ENCODE results near the gene BNC2. TPM values are rescaled to one million over a fixed set of nuclear protein-coding genes. Genes with fewer than 3 reads are reported as not detected.
"Not testable (repeated sequence)": the region's sequence is repeated elsewhere in the genome, so short reads cannot be mapped to it uniquely, and the experiment has no call there.

The BNC2 gene
- total and polyA plus RNA-seq, 2 of the 13 experiments (the other 11 are each of a cell fraction or from before 2014, with no cell fraction given): not detected

DNA sequence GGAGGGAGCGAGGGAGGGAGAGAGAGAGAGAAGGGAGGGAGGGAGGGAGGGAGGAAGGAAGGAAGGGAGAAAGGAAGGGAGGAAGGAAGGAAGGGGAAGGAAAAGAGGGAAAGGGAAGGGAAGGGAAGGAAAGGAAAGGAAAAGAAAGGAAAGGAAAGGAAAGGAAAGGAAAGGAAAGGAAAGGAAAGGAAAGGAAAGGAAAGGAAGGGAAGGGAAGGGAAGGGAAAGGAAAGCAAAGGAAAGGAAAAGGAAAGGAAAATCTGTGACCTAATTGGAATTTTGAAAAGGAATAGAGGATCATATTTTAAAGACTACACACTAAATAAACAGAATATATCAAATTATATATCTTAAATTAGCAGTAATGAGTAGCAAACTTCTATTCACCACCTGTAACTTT, 330.8 kb downstream of the BNC2 start:
- POLR2A ChIA-PET; intact Hi-C loops (cut with micrococcal nuclease; ENCODE audit: unreplicated experiment); H3K9ac ChIP-seq (ENCODE audit: insufficient read depth, low read depth, low read length); H3K4me2 ChIP-seq (ENCODE audit: low read depth, low read length); H2AFZ ChIP-seq (ENCODE audit: low read length); ATAC-seq; DNase-seq (ENCODE audit: low spot score); in situ Hi-C loops (cut with HindIII; ENCODE audit: extremely low pct_ligation_motif_present, low pct_unique_long_range_greater_than_20kb); H4K20me1 ChIP-seq (ENCODE audit: insufficient read depth, low read length); H3K36me3 ChIP-seq (replicated peaks in 1 of 2; ENCODE audit: control insufficient read depth in 1 of 2, insufficient read depth in 2 of 2, low read length in 2 of 2); H3K9me3 ChIP-seq (ENCODE audit: low read length); H3K4me1 ChIP-seq (ENCODE audit: insufficient read depth, low read length); H3K27ac ChIP-seq (ENCODE audit: extremely low read length, insufficient read depth, low read length); H3K4me3 ChIP-seq (replicated peaks in 1 of 3; ENCODE audit: insufficient read depth in 1 of 3, low read depth in 2 of 3, low read length in 3 of 3); H3K27me3 ChIP-seq (ENCODE audit: control insufficient read depth in 1 of 2, insufficient read depth in 2 of 2, low read length in 2 of 2); FAIRE-seq; BruUV-seq (replicated peaks); H3K79me2 ChIP-seq (ENCODE audit: insufficient read depth, low read length); CTCF ChIA-PET (ENCODE audit: low intra/inter-chr PET ratio, low total read pairs): not testable (repeated sequence)
- 25% methylated on average over 1 of the region's 1 CpG for WGBS (ENCODE audit: low lambda C conversion rate)
- TF ChIP-seq HNRNPK (IDR thresholded peaks at IDR 0.05; ENCODE audit: low read depth, low read length, poor library complexity, severe bottlenecking): peak; percentile 57

DNA sequence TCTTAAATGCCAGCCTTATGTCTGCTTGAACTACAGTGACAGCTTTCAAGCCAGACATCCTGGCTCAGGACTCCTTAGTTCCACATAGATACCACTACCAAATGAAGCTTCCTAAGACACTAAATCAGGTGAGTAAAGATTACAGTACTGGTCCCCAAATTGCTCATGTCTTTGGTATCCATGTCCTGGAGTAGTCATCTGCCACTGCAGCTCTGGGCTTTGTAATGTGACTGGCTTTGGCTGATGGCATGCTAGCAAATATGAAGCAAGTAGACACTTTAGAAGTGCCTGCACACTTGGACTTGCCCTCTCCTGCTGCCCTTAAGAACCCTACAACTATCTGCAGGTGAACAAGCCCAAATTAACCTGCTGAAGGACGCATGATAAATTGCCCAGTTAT, 334.9 kb downstream of the BNC2 start:
- CTCF ChIA-PET (ENCODE audit: low intra/inter-chr PET ratio, low total read pairs): no interaction called here
- no peak overlapping the region for H3K9ac ChIP-seq (ENCODE audit: insufficient read depth, low read depth, low read length)
- no peaks in the 10 kb centered on the region for H4K20me1 ChIP-seq (ENCODE audit: insufficient read depth, low read length)
- no peaks in the 10 kb centered on the region for H3K27me3 ChIP-seq (ENCODE audit: control insufficient read depth in 1 of 2, insufficient read depth in 2 of 2, low read length in 2 of 2)
- ATAC-seq: no peak
- POLR2A ChIA-PET: no interaction called here
- BruUV-seq (replicated peaks): no TSS peak
- DNase-seq (ENCODE audit: low spot score): no peak
- no peaks in the 10 kb centered on the region for H3K4me1 ChIP-seq (ENCODE audit: insufficient read depth, low read length)
- in situ Hi-C loops (cut with HindIII; ENCODE audit: extremely low pct_ligation_motif_present, low pct_unique_long_range_greater_than_20kb) (no loop called here), intact Hi-C loops (cut with micrococcal nuclease; ENCODE audit: unreplicated experiment) (no loop called here)
- no peak overlapping the region for H3K4me3 ChIP-seq (replicated peaks in 1 of 3; ENCODE audit: insufficient read depth in 1 of 3, low read depth in 2 of 3, low read length in 3 of 3)
- H3K36me3 ChIP-seq (replicated peaks in 1 of 2; ENCODE audit: control insufficient read depth in 1 of 2, insufficient read depth in 2 of 2, low read length in 2 of 2): no peaks in the 10 kb centered on the region
- H3K4me2 ChIP-seq (ENCODE audit: low read depth, low read length): no peak overlapping the region
- H3K9me3 ChIP-seq (ENCODE audit: low read length): no peaks in the 10 kb centered on the region
- H3K27ac ChIP-seq (ENCODE audit: extremely low read length, insufficient read depth, low read length): no peak overlapping the region
- WGBS (ENCODE audit: low lambda C conversion rate): no CpG with 5 or more reads among the region's 1 CpG
- H2AFZ ChIP-seq (ENCODE audit: low read length): no peak overlapping the region
- FAIRE-seq: no peak
- no peaks in the 10 kb centered on the region for H3K79me2 ChIP-seq (ENCODE audit: insufficient read depth, low read length)
- TF ChIP-seq, protein P1, sequence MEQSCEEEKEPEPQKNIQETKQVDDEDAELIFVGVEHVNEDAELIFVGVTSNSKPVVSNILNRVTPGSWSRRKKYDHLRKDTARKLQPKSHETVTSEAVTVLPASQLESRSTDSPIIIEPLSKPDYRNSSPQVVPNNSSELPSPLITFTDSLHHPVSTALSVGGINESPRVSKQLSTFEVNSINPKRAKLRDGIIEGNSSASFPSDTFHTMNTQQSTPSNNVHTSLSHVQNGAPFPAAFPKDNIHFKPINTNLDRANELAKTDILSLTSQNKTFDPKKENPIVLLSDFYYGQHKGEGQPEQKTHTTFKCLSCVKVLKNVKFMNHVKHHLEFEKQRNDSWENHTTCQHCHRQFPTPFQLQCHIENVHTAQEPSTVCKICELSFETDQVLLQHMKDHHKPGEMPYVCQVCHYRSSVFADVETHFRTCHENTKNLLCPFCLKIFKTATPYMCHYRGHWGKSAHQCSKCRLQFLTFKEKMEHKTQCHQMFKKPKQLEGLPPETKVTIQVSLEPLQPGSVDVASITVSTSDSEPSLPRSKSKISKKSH (CRISPR knock-in tag; IDR thresholded peaks at IDR 0.05; ENCODE audit: borderline replicate concordance): no peak
- no peak for TF ChIP-seq ELF3 (CRISPR knock-in tag; IDR thresholded peaks at IDR 0.05)
- TF ChIP-seq ZC3H13 (CRISPR knock-in tag; IDR thresholded peaks at IDR 0.05): no peak
- TF ChIP-seq, protein P2, sequence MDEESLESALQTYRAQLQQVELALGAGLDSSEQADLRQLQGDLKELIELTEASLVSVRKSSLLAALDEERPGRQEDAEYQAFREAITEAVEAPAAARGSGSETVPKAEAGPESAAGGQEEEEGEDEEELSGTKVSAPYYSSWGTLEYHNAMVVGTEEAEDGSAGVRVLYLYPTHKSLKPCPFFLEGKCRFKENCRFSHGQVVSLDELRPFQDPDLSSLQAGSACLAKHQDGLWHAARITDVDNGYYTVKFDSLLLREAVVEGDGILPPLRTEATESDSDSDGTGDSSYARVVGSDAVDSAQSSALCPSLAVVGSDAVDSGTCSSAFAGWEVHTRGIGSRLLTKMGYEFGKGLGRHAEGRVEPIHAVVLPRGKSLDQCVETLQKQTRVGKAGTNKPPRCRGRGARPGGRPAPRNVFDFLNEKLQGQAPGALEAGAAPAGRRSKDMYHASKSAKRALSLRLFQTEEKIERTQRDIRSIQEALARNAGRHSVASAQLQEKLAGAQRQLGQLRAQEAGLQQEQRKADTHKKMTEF (CRISPR knock-in tag; IDR thresholded peaks at IDR 0.05): no peak
- TF ChIP-seq, protein P3, sequence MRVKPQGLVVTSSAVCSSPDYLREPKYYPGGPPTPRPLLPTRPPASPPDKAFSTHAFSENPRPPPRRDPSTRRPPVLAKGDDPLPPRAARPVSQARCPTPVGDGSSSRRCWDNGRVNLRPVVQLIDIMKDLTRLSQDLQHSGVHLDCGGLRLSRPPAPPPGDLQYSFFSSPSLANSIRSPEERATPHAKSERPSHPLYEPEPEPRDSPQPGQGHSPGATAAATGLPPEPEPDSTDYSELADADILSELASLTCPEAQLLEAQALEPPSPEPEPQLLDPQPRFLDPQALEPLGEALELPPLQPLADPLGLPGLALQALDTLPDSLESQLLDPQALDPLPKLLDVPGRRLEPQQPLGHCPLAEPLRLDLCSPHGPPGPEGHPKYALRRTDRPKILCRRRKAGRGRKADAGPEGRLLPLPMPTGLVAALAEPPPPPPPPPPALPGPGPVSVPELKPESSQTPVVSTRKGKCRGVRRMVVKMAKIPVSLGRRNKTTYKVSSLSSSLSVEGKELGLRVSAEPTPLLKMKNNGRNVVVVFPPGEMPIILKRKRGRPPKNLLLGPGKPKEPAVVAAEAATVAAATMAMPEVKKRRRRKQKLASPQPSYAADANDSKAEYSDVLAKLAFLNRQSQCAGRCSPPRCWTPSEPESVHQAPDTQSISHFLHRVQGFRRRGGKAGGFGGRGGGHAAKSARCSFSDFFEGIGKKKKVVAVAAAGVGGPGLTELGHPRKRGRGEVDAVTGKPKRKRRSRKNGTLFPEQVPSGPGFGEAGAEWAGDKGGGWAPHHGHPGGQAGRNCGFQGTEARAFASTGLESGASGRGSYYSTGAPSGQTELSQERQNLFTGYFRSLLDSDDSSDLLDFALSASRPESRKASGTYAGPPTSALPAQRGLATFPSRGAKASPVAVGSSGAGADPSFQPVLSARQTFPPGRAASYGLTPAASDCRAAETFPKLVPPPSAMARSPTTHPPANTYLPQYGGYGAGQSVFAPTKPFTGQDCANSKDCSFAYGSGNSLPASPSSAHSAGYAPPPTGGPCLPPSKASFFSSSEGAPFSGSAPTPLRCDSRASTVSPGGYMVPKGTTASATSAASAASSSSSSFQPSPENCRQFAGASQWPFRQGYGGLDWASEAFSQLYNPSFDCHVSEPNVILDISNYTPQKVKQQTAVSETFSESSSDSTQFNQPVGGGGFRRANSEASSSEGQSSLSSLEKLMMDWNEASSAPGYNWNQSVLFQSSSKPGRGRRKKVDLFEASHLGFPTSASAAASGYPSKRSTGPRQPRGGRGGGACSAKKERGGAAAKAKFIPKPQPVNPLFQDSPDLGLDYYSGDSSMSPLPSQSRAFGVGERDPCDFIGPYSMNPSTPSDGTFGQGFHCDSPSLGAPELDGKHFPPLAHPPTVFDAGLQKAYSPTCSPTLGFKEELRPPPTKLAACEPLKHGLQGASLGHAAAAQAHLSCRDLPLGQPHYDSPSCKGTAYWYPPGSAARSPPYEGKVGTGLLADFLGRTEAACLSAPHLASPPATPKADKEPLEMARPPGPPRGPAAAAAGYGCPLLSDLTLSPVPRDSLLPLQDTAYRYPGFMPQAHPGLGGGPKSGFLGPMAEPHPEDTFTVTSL (CRISPR knock-in tag; IDR thresholded peaks at IDR 0.05; ENCODE audit: borderline replicate concordance): no peak
- TF ChIP-seq SMARCE1 (IDR thresholded peaks at IDR 0.05; ENCODE audit: borderline replicate concordance): no peak
- no peak for TF ChIP-seq ZFAT (CRISPR knock-in tag; conservative IDR thresholded peaks at IDR 0.05)
- no peak for TF ChIP-seq ZNF263 (CRISPR knock-in tag; IDR thresholded peaks at IDR 0.05)
- TF ChIP-seq SRSF1 (optimal IDR thresholded peaks at IDR 0.05; ENCODE audit: low read depth, low read length): no peak
